ENCODE data around the gene CFAP69. TPM values are rescaled to one million over a fixed set of nuclear protein-coding genes. Genes with fewer than 3 reads are reported as not detected.

The CFAP69 gene
- total RNA-seq, 1 experiment from 2014 or later = 15.0 TPM

DNA sequence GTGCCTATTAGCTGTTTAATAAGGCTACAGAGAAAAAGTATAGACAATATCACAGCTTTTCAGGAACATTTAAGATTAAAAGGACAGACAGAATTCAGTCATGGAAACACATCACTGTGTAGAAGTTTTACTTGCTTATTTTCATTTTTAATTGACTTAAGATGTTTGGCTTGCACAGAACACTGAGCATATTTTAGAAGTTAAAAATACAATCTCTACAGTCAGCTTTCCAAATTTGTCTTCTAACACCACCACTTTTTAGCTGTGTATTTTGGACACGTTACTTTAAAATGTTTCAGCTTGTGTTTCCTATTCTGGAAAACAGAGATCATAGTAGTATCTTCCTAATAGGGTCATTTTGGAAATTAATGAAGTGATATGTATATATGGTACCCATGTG, 11.8 kb downstream of the CFAP69 start:
- H3F3A ChIP-seq (ENCODE audit: insufficient read depth, low read depth) = no peaks in the 10 kb centered on the region
- ChIA-PET CTCF (interaction anchor here (0.6 kb wide), 1 partner anchor 955 kb away, joined by 3 read pairs; no protein-coding TSS in a partner anchor), POLR2A (ENCODE audit: unreplicated experiment) (no interaction called here)
- no peaks in the 10 kb centered on the region for H3K9me3 ChIP-seq (ENCODE audit: insufficient read depth, low read depth)
- H3K27me3 ChIP-seq (ENCODE audit: insufficient read depth, low read depth) = no peaks in the 10 kb centered on the region
- DNase-seq = no peak
- H4K20me1 ChIP-seq (ENCODE audit: insufficient read depth) = no peaks in the 10 kb centered on the region
- H3K9me2 ChIP-seq (ENCODE audit: insufficient read depth) = no peaks in the 10 kb centered on the region
- H3K36me3 ChIP-seq (ENCODE audit: low read depth) = no peaks in the 10 kb centered on the region
- BruUV-seq (replicated peaks) = no TSS peak
- peaks cover 2% of the 10 kb centered on the region for H3K4me1 ChIP-seq (replicated peaks; ENCODE audit: insufficient read depth)
- H3K27ac ChIP-seq = no peak overlapping the region
- H3K79me2 ChIP-seq (ENCODE audit: low read depth) = peaks cover 3% of the 10 kb centered on the region; the same call in 1 of the 2 replicates
- intact Hi-C loops (cut with micrococcal nuclease; ENCODE audit: unreplicated experiment) = no loop called here
- H2AFZ ChIP-seq = no peak overlapping the region
- TF ChIP-seq, protein P1, sequence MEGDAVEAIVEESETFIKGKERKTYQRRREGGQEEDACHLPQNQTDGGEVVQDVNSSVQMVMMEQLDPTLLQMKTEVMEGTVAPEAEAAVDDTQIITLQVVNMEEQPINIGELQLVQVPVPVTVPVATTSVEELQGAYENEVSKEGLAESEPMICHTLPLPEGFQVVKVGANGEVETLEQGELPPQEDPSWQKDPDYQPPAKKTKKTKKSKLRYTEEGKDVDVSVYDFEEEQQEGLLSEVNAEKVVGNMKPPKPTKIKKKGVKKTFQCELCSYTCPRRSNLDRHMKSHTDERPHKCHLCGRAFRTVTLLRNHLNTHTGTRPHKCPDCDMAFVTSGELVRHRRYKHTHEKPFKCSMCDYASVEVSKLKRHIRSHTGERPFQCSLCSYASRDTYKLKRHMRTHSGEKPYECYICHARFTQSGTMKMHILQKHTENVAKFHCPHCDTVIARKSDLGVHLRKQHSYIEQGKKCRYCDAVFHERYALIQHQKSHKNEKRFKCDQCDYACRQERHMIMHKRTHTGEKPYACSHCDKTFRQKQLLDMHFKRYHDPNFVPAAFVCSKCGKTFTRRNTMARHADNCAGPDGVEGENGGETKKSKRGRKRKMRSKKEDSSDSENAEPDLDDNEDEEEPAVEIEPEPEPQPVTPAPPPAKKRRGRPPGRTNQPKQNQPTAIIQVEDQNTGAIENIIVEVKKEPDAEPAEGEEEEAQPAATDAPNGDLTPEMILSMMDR (conservative IDR thresholded peaks at IDR 0.05) = no peak
- no peak for TF ChIP-seq EZH2 (IDR thresholded peaks at IDR 0.05; ENCODE audit: low read depth)
- H3K4me3 ChIP-seq = no peak overlapping the region
- no peak overlapping the region for H3K4me2 ChIP-seq

GRCh38 chr7:90261441-90261840, 16.5 kb downstream of the CFAP69 start:
- no peak overlapping the region for H3K4me3 ChIP-seq
- no peak overlapping the region for H3K27ac ChIP-seq
- no peaks in the 10 kb centered on the region for H3K4me1 ChIP-seq (replicated peaks; ENCODE audit: insufficient read depth)
- H3K79me2 ChIP-seq (ENCODE audit: low read depth) = no peaks in the 10 kb centered on the region
- no TSS peak for BruUV-seq (replicated peaks)
- peaks cover 4% of the 10 kb centered on the region; the same call in 1 of the 2 replicates for H4K20me1 ChIP-seq (ENCODE audit: insufficient read depth)
- H2AFZ ChIP-seq = no peak overlapping the region
- H3K9me2 ChIP-seq (ENCODE audit: insufficient read depth) = no peaks in the 10 kb centered on the region
- TF ChIP-seq EZH2 (IDR thresholded peaks at IDR 0.05; ENCODE audit: low read depth) = no peak
- TF ChIP-seq, protein P1 (conservative IDR thresholded peaks at IDR 0.05) = no peak
- DNase-seq = no peak
- H3K9me3 ChIP-seq (ENCODE audit: insufficient read depth, low read depth) = no peaks in the 10 kb centered on the region
- intact Hi-C loops (cut with micrococcal nuclease; ENCODE audit: unreplicated experiment) = loop anchor here (5.0 kb wide), 1 partner anchor 166 kb away; no protein-coding TSS in a partner anchor
- ChIA-PET CTCF (no interaction called here), POLR2A (ENCODE audit: unreplicated experiment) (no interaction called here)
- no peaks in the 10 kb centered on the region for H3K36me3 ChIP-seq (ENCODE audit: low read depth)
- no peaks in the 10 kb centered on the region for H3K27me3 ChIP-seq (ENCODE audit: insufficient read depth, low read depth)
- peaks cover 3% of the 10 kb centered on the region; the same call in 1 of the 2 replicates for H3F3A ChIP-seq (ENCODE audit: insufficient read depth, low read depth)
- H3K4me2 ChIP-seq = no peak overlapping the region

DNA sequence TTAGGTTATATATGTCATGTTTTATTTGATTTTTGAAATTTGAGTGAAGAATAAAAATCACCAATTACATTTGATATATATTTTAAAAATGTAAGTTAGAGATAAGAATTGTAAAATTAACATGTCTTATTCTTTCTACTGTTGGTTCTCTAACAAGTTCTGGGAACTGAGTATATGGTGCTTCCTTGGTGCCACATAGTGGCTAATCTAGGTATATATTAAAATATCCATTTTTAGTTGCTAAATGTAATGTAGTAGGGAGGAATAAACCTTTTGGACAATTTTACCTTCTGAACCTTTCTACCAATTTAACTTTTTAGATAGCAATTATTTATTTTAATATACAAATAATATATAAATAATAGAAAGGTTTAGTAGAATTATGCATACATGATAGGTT, 17.5 kb downstream of the CFAP69 start:
- ChIA-PET POLR2A (ENCODE audit: unreplicated experiment) (no interaction called here), CTCF (no interaction called here)
- Histone ChIP-seq H3K9me3 (ENCODE audit: insufficient read depth, low read depth) (no peaks in the 10 kb centered on the region), H3K27me3 (ENCODE audit: insufficient read depth, low read depth) (no peaks in the 10 kb centered on the region), H3K79me2 (ENCODE audit: low read depth) (no peaks in the 10 kb centered on the region), H3F3A (ENCODE audit: insufficient read depth, low read depth) (peaks cover 3% of the 10 kb centered on the region; the same call in 1 of the 2 replicates), H4K20me1 (ENCODE audit: insufficient read depth) (peaks cover 4% of the 10 kb centered on the region; the same call in 1 of the 2 replicates), H2AFZ (no peak overlapping the region), H3K4me1 (replicated peaks; ENCODE audit: insufficient read depth) (no peaks in the 10 kb centered on the region), H3K27ac (no peak overlapping the region), H3K4me2 (no peak overlapping the region), H3K36me3 (ENCODE audit: low read depth) (no peaks in the 10 kb centered on the region), H3K9me2 (ENCODE audit: insufficient read depth) (no peaks in the 10 kb centered on the region), H3K4me3 (no peak overlapping the region)
- no peak for DNase-seq
- TF ChIP-seq, protein P1 (conservative IDR thresholded peaks at IDR 0.05) = peak; percentile 73
- TF ChIP-seq EZH2 (IDR thresholded peaks at IDR 0.05; ENCODE audit: low read depth) = no peak
- BruUV-seq (replicated peaks) = no TSS peak
- intact Hi-C loops (cut with micrococcal nuclease; ENCODE audit: unreplicated experiment) = loop anchor here (1.0 to 5.0 kb wide), 2 partner anchors 108 to 165 kb away; partner anchors contain the start of gene STEAP1

Data from PC-9 (cell line).